Liver (tissue), 9 donors: Measurements from ENCODE around the gene ARL3. TPM values are rescaled to one million over a fixed set of nuclear protein-coding genes. Genes with fewer than 3 reads are reported as not detected.
A peak's percentile ranks its signal among the peaks of the same experiment; 100 is the strongest.

ENCODE experiments used
- DNase-seq: peaks from one replicate; pipeline ENCODE4 v3.0.0-alpha.2; 2017; ENCODE audit warnings: low spot score
- H3K27ac ChIP-seq, 2 donors: one replicate each; pipeline ENCODE4 v1.7.0; 2013; ENCODE audit warnings: inconsistent platforms in 2 of 2, low read length in 2 of 2, control low read depth in 1 of 2, low read depth in 1 of 2, mild to moderate bottlenecking in 1 of 2
- H3K27me3 ChIP-seq, 4 donors: one replicate each; pipeline versions ENCODE4 v1.6.1 to v1.7.0; 2013; ENCODE audit warnings: low read length in 3 of 4, inconsistent platforms in 1 of 4, mild to moderate bottlenecking in 1 of 4, moderate library complexity in 1 of 4; ENCODE audit not compliant: control insufficient read depth in 4 of 4, insufficient read depth in 4 of 4
- H3K36me3 ChIP-seq, 4 donors: one replicate each; pipeline versions ENCODE4 v1.6.1 to v1.7.0; 2013; ENCODE audit warnings: low read length in 3 of 4, mild to moderate bottlenecking in 3 of 4, low read depth in 1 of 4, moderate library complexity in 1 of 4; ENCODE audit not compliant: control insufficient read depth in 4 of 4, insufficient read depth in 3 of 4
- H3K4me1 ChIP-seq, 4 donors: one replicate each; pipeline versions ENCODE4 v1.6.1 to v1.7.0; 2013; ENCODE audit warnings: low read length in 3 of 4, mild to moderate bottlenecking in 3 of 4, moderate library complexity in 1 of 4; ENCODE audit not compliant: control insufficient read depth in 4 of 4, insufficient read depth in 4 of 4
- H3K4me3 ChIP-seq, 3 donors: one replicate each; pipeline versions ENCODE4 v1.6.1 to v1.7.0; 2013; ENCODE audit warnings: low read length in 3 of 3, control low read depth in 1 of 3, low read depth in 1 of 3, mild to moderate bottlenecking in 1 of 3
- H3K9ac ChIP-seq, 2 donors: one replicate each; pipeline ENCODE4 v1.7.0; 2013; ENCODE audit warnings: low read length in 2 of 2, mild to moderate bottlenecking in 2 of 2, moderate library complexity in 2 of 2, control low read depth in 1 of 2, low read depth in 1 of 2
- H3K9me3 ChIP-seq, 4 donors: one replicate each; pipeline versions ENCODE4 v1.6.1 to v1.7.0; 2013; ENCODE audit warnings: low read length in 3 of 4; ENCODE audit not compliant: control insufficient read depth in 4 of 4
- EGR1 ChIP-seq, 2 donors: IDR thresholded peaks; 2 replicates each; pipeline ENCODE4 v1.6.1; 2016 to 2018; ENCODE audit warnings: antibody characterized with exemption in 2 of 2, low read depth in 2 of 2
- FOXA1 ChIP-seq: IDR thresholded peaks from 2 replicates; pipeline ENCODE4 v1.6.1; 2016; ENCODE audit warnings: antibody characterized with exemption
- FOXA2 ChIP-seq: IDR thresholded peaks from 2 replicates; pipeline ENCODE4 v1.6.1; 2016; ENCODE audit warnings: antibody characterized with exemption
- GABPA ChIP-seq, 2 donors: IDR thresholded peaks in 1 of 2; conservative IDR thresholded peaks in 1 of 2; 2 replicates each; pipeline ENCODE4 v1.6.1; 2016; ENCODE audit warnings: antibody characterized with exemption in 2 of 2, mild to moderate bottlenecking in 1 of 2, moderate library complexity in 1 of 2
- HNF4A ChIP-seq, 2 donors: conservative IDR thresholded peaks; 2 replicates each; pipeline ENCODE4 v1.6.1; 2016; ENCODE audit warnings: antibody characterized with exemption in 2 of 2, mild to moderate bottlenecking in 2 of 2
- HNF4G ChIP-seq: IDR thresholded peaks from 2 replicates; pipeline ENCODE4 v1.6.1; 2016; ENCODE audit warnings: antibody characterized with exemption
- JUND ChIP-seq, 2 donors: IDR thresholded peaks; 2 replicates each; pipeline ENCODE4 v1.6.1; 2016; ENCODE audit warnings: antibody characterized with exemption in 2 of 2
- NR2F2 ChIP-seq: IDR thresholded peaks from 2 replicates; pipeline ENCODE4 v1.6.1; 2016; ENCODE audit warnings: antibody characterized with exemption
- RAD21 ChIP-seq, 2 donors: IDR thresholded peaks; 2 replicates each; pipeline ENCODE4 v1.6.1; 2016; ENCODE audit warnings: antibody characterized with exemption in 2 of 2, mild to moderate bottlenecking in 2 of 2
- RXRA ChIP-seq, 2 donors: IDR thresholded peaks; 2 replicates each; pipeline ENCODE4 v1.6.1; 2017 to 2018; ENCODE audit warnings: antibody characterized with exemption in 2 of 2, mild to moderate bottlenecking in 1 of 2
- SP1 ChIP-seq: IDR thresholded peaks from 2 replicates; pipeline ENCODE4 v1.6.1; 2018; ENCODE audit warnings: antibody characterized with exemption, mild to moderate bottlenecking
- TAF1 ChIP-seq: conservative IDR thresholded peaks from 2 replicates; pipeline ENCODE4 v1.6.1; 2016; ENCODE audit warnings: antibody characterized with exemption, mild to moderate bottlenecking
- YY1 ChIP-seq: IDR thresholded peaks from 2 replicates; pipeline ENCODE4 v1.6.1; 2016; ENCODE audit warnings: antibody characterized with exemption, mild to moderate bottlenecking
- WGBS: extraction: QIAGEN DNeasy Blood & Tissue Kit; methylation state at CpG from one replicate; pipeline ENCODE4 v1.1.7; 2013; 5-methylcytosine and 5-hydroxymethylcytosine counted together
- polyA plus RNA-seq, 2 donors: library from polyadenylated mRNA; stranded (reverse) in 1 of 2; unstranded in 1 of 2; fragments of 200-250 nt in 1 of 2; fragments of >200 nt in 1 of 2; fragmentation: Nextera tagmentation in 1 of 2; extraction: Ambion mirVana in 1 of 2; gene quantifications; one replicate each; pipeline versions ENCODE4 v1.2.1 to v1.2.3, GENCODE V29; 2013 to 2015
- total RNA-seq, 2 donors: library from RNA; depleted of rRNA; stranded (reverse); fragments of >200 nt; gene quantifications; one replicate each; pipeline ENCODE4 v1.2.3, GENCODE V29; 2014
- TF ChIP-seq, protein P1 (sequence below): IDR thresholded peaks from 2 replicates; pipeline ENCODE4 v1.6.1; 2016; ENCODE audit warnings: antibody characterized with exemption
- TF ChIP-seq, protein P2 (sequence below): IDR thresholded peaks from 2 replicates; pipeline ENCODE4 v1.6.1; 2016; ENCODE audit warnings: antibody characterized with exemption
- TF ChIP-seq, protein P3 (sequence below): fragments of 150-350 bp; IDR thresholded peaks from 2 replicates; pipeline ENCODE4 v1.5.1; 2017; ENCODE audit warnings: improper control_type of control experiment, low read depth, low read length; ENCODE audit not compliant: missing input control
- TF ChIP-seq, protein P4 (sequence below): IDR thresholded peaks from 2 replicates; pipeline ENCODE4 v1.6.1; 2016; ENCODE audit warnings: antibody characterized with exemption, mild to moderate bottlenecking
- TF ChIP-seq, protein P5 (sequence below): IDR thresholded peaks from 2 replicates; pipeline ENCODE4 v1.6.1; 2016; ENCODE audit warnings: antibody characterized with exemption
- donor health status: healthy.
- donor health status: healthy.
- donor health status: healthy.
- donor health status: healthy.
- donor health status: healthy.

Gene ARL3
- total and polyA plus RNA-seq, 4 donors: 1.0 to 2.5 (median 2.3) TPM

DNA sequence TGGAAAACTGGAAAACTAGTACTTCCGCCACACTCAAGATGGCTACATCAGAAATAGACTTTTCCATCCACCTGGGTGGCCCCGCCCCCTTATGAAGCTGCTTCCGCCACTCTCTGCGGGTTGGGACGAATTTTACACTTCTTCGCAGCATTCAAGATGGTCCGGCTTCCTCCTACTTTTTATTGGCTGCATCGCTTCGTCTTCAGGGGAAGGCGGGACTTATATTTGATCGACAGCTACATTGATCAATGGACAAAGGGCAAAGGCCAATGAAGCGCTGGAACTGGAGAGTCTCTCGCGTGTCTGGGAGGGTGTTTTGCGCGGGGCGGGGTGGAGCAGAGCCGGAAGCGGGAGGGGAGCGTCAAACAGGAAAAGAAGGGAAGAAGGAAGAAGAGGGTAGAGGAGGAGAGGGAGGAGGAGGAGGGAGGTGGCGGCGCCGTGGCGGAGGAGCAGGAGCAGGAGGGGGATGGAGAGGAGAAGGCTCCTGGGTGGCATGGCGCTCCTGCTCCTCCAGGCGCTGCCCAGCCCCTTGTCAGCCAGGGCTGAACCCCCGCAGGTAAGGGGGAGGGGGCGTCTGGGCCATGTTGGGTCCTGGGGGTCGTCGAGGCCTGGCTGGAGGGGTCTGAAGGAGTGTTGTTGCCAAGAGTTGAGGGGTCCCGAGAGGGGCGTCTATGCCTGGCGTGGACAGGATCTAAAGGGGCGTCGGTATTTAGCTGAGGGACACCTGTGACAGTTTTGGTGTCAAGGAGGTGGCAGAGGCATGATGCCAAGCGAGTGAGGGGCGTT, 29.6 kb upstream of the ARL3 start, which contains the start of gene WBP1L:
Gene WBP1L (plus strand): TSS at position 361 of the 786 bp plus-strand sequence. CDS start 106 bp downstream, at position 467.
- Histone ChIP-seq H3K9ac (peak within 1 kb of the TSS; percentile 79 to 88), H3K4me3 (peak within 1 kb of the TSS; percentile 68 to 99 (median 96)), H3K27ac (peak within 1 kb of the TSS; percentile 82 to 84), H3K36me3 (peaks cover 0 to 3% (median 0%) of the 10 kb centered on the region in 4 donors), H3K27me3 (no peaks in the 10 kb centered on the region), H3K4me1 (peaks cover 0 to 25% (median 18%) of the 10 kb centered on the region in 4 donors), H3K9me3 (no peaks in the 10 kb centered on the region)
- under 1% methylated on average over 37 of the region's 37 CpGs for WGBS
- TF ChIP-seq FOXA2 (no peak), RXRA (IDR thresholded peaks at IDR 0.05) (peak; percentile 42 to 70), NR2F2 (peak; percentile 97), YY1 (peak; percentile 100), RAD21 (IDR thresholded peaks at IDR 0.05) (peak; percentile 46 to 62), TAF1 (peak; percentile 52), GABPA (IDR thresholded peaks at IDR 0.05 in 1 of 2, conservative IDR thresholded peaks at IDR 0.05 in 1 of 2) (peak; percentile 67 to 91), JUND (IDR thresholded peaks at IDR 0.05) (peak; percentile 67 to 76), EGR1 (IDR thresholded peaks at IDR 0.05; ENCODE audit: low read depth in 2 of 2) (peak; percentile 84 to 94), SP1 (peak; percentile 93), HNF4G (peak; percentile 48), HNF4A (conservative IDR thresholded peaks at IDR 0.05) (peak; percentile 82 to 88), FOXA1 (no peak)
- TF ChIP-seq, protein P1, sequence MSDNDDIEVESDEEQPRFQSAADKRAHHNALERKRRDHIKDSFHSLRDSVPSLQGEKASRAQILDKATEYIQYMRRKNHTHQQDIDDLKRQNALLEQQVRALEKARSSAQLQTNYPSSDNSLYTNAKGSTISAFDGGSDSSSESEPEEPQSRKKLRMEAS: peak; percentile 74
- TF ChIP-seq, protein P2, sequence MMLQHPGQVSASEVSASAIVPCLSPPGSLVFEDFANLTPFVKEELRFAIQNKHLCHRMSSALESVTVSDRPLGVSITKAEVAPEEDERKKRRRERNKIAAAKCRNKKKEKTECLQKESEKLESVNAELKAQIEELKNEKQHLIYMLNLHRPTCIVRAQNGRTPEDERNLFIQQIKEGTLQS: peak; percentile 10
- TF ChIP-seq, protein P3, sequence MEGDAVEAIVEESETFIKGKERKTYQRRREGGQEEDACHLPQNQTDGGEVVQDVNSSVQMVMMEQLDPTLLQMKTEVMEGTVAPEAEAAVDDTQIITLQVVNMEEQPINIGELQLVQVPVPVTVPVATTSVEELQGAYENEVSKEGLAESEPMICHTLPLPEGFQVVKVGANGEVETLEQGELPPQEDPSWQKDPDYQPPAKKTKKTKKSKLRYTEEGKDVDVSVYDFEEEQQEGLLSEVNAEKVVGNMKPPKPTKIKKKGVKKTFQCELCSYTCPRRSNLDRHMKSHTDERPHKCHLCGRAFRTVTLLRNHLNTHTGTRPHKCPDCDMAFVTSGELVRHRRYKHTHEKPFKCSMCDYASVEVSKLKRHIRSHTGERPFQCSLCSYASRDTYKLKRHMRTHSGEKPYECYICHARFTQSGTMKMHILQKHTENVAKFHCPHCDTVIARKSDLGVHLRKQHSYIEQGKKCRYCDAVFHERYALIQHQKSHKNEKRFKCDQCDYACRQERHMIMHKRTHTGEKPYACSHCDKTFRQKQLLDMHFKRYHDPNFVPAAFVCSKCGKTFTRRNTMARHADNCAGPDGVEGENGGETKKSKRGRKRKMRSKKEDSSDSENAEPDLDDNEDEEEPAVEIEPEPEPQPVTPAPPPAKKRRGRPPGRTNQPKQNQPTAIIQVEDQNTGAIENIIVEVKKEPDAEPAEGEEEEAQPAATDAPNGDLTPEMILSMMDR: no peak
- TF ChIP-seq, protein P4, sequence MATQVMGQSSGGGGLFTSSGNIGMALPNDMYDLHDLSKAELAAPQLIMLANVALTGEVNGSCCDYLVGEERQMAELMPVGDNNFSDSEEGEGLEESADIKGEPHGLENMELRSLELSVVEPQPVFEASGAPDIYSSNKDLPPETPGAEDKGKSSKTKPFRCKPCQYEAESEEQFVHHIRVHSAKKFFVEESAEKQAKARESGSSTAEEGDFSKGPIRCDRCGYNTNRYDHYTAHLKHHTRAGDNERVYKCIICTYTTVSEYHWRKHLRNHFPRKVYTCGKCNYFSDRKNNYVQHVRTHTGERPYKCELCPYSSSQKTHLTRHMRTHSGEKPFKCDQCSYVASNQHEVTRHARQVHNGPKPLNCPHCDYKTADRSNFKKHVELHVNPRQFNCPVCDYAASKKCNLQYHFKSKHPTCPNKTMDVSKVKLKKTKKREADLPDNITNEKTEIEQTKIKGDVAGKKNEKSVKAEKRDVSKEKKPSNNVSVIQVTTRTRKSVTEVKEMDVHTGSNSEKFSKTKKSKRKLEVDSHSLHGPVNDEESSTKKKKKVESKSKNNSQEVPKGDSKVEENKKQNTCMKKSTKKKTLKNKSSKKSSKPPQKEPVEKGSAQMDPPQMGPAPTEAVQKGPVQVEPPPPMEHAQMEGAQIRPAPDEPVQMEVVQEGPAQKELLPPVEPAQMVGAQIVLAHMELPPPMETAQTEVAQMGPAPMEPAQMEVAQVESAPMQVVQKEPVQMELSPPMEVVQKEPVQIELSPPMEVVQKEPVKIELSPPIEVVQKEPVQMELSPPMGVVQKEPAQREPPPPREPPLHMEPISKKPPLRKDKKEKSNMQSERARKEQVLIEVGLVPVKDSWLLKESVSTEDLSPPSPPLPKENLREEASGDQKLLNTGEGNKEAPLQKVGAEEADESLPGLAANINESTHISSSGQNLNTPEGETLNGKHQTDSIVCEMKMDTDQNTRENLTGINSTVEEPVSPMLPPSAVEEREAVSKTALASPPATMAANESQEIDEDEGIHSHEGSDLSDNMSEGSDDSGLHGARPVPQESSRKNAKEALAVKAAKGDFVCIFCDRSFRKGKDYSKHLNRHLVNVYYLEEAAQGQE: peak; percentile 73
- TF ChIP-seq, protein P5, sequence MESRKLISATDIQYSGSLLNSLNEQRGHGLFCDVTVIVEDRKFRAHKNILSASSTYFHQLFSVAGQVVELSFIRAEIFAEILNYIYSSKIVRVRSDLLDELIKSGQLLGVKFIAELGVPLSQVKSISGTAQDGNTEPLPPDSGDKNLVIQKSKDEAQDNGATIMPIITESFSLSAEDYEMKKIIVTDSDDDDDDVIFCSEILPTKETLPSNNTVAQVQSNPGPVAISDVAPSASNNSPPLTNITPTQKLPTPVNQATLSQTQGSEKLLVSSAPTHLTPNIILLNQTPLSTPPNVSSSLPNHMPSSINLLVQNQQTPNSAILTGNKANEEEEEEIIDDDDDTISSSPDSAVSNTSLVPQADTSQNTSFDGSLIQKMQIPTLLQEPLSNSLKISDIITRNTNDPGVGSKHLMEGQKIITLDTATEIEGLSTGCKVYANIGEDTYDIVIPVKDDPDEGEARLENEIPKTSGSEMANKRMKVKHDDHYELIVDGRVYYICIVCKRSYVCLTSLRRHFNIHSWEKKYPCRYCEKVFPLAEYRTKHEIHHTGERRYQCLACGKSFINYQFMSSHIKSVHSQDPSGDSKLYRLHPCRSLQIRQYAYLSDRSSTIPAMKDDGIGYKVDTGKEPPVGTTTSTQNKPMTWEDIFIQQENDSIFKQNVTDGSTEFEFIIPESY: peak; percentile 97
- peak; percentile 95 for DNase-seq
